Activated CD8-positive, alpha-beta T cell treated with anti-CD3 and anti-CD28 coated beads for 36 hours (primary cell): ENCODE data around the gene PARD3. TPM values are rescaled to one million over a fixed set of nuclear protein-coding genes. Genes with fewer than 3 reads are reported as not detected.

Experiments
- ATAC-seq: fragments of 200-7000 bp; cut with Tn5 transposase; one replicate; pipeline ENCODE4 v1.10.0; 2021; ENCODE audit warnings: mild to moderate bottlenecking, moderate library complexity
- CTCF ChIA-PET: fragments of 350-600 bp; sonication (Branson Sonifier 250); formaldehyde crosslinking; loops from one replicate; lab custom pipeline; 2021; ENCODE audit warnings: antibody characterized with exemption; lab: Charles Lee
- POLR2A ChIA-PET: fragments of 350-600 bp; sonication (Branson Sonifier 250); formaldehyde crosslinking; loops from one replicate; lab custom pipeline; 2021; ENCODE audit warnings: antibody characterized with exemption; lab: Charles Lee
- DNase-seq: peaks from one replicate; pipeline ENCODE4 v3.0.0-alpha.2; 2020
- H3K27ac Mint-ChIP-seq: one replicate; pipeline ENCODE4 v1.8.0; 2021; ENCODE audit warnings: mild to moderate bottlenecking, mixed read lengths
- H3K27me3 Mint-ChIP-seq: one replicate; pipeline ENCODE4 v1.8.0; 2021; ENCODE audit warnings: mixed read lengths
- H3K36me3 Mint-ChIP-seq: one replicate; pipeline ENCODE4 v1.8.0; 2021; ENCODE audit warnings: low read depth, mixed read lengths
- H3K4me1 Mint-ChIP-seq: one replicate; pipeline ENCODE4 v1.8.0; 2021; ENCODE audit warnings: low read depth, mixed read lengths
- H3K4me3 Mint-ChIP-seq: one replicate; pipeline ENCODE4 v1.8.0; 2021; ENCODE audit warnings: mild to moderate bottlenecking, moderate library complexity, mixed read lengths
- H3K9me3 Mint-ChIP-seq: one replicate; pipeline ENCODE4 v1.8.0; 2021; ENCODE audit warnings: mixed read lengths
- intact Hi-C: fragments of 100-400 bp; cut with micrococcal nuclease; formaldehyde crosslinking; loops from one replicate; pipeline ENCODE4 v1.10.0; 2022
- total RNA-seq, 2 experiments: library from RNA; stranded (reverse); gene quantifications; one replicate each; pipeline ENCODE4 v1.2.3, GENCODE V29; 2021
- TF ChIP-seq, protein P1 (sequence below): fragments of 200-600 bp; IDR thresholded peaks from one replicate; pipeline ENCODE4 v1.8.0; 2022; ENCODE audit warnings: antibody characterized with exemption, mild to moderate bottlenecking

Gene PARD3
- total RNA-seq, 2 experiments from 2014 or later: 1.6 to 2.0 TPM

DNA sequence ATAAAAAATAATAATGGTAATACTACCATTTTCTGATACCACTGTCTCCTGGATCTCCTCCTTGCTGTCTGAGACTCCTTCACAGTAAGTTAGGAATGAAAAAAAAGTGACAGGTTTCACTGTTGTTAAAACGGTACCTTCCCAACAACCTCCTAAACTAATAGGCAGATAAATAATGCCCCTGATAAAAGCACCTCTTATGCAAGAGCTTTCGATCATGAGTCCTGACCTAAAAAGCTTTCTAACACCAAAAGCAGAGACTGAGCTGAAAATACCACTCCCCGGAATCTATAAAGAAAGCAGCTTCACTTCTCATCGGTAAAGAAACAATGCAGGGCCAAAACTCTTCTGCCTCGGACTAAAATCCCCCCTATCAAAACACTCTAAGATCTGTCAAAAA, 14.5 kb downstream of the PARD3 start:
- ATAC-seq: no peak
- no peak overlapping the region for H3K4me3 Mint-ChIP-seq
- POLR2A ChIA-PET: interaction anchor here (0.6 kb wide), 1 partner anchor 1501 kb away, joined by 3 read pairs; no protein-coding TSS in a partner anchor
- no peaks in the 10 kb centered on the region for H3K27me3 Mint-ChIP-seq
- CTCF ChIA-PET: no interaction called here
- TF ChIP-seq, protein P1, sequence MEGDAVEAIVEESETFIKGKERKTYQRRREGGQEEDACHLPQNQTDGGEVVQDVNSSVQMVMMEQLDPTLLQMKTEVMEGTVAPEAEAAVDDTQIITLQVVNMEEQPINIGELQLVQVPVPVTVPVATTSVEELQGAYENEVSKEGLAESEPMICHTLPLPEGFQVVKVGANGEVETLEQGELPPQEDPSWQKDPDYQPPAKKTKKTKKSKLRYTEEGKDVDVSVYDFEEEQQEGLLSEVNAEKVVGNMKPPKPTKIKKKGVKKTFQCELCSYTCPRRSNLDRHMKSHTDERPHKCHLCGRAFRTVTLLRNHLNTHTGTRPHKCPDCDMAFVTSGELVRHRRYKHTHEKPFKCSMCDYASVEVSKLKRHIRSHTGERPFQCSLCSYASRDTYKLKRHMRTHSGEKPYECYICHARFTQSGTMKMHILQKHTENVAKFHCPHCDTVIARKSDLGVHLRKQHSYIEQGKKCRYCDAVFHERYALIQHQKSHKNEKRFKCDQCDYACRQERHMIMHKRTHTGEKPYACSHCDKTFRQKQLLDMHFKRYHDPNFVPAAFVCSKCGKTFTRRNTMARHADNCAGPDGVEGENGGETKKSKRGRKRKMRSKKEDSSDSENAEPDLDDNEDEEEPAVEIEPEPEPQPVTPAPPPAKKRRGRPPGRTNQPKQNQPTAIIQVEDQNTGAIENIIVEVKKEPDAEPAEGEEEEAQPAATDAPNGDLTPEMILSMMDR: no peak
- no peaks in the 10 kb centered on the region for H3K4me1 Mint-ChIP-seq
- H3K27ac Mint-ChIP-seq: no peak overlapping the region
- DNase-seq: no peak
- H3K36me3 Mint-ChIP-seq: no peaks in the 10 kb centered on the region
- intact Hi-C loops: no loop called here
- H3K9me3 Mint-ChIP-seq: no peaks in the 10 kb centered on the region

DNA sequence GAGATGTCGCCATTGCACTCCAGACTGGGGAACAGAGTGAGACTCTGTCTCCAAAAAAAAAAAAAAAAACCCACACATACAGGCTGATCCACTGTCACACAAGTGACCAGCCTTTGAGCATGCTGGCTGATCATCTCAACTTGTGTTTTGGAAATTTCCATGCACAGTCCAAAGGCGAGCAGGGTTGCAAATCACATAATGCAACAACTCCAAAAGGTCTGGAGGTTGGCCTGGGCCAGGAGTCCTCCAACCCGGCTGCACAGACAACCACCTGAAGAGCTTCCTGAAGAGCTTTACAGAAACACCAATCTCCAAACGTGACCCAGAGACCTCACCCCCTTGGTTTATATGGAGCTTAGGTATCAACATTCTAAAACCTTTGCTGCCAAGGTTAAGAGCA, 16.4 kb downstream of the PARD3 start:
- ChIA-PET POLR2A (no interaction called here), CTCF (interaction anchor here (1.3 kb wide), 1 partner anchor 160 kb away, joined by 4 read pairs; no protein-coding TSS in a partner anchor)
- Mint-ChIP-seq H3K4me1 (no peaks in the 10 kb centered on the region), H3K27me3 (no peaks in the 10 kb centered on the region), H3K27ac (no peak overlapping the region), H3K9me3 (no peaks in the 10 kb centered on the region), H3K36me3 (no peaks in the 10 kb centered on the region), H3K4me3 (no peak overlapping the region)
- intact Hi-C loops: no loop called here
- no peak for DNase-seq
- TF ChIP-seq, protein P1: no peak
- ATAC-seq: no peak

DNA sequence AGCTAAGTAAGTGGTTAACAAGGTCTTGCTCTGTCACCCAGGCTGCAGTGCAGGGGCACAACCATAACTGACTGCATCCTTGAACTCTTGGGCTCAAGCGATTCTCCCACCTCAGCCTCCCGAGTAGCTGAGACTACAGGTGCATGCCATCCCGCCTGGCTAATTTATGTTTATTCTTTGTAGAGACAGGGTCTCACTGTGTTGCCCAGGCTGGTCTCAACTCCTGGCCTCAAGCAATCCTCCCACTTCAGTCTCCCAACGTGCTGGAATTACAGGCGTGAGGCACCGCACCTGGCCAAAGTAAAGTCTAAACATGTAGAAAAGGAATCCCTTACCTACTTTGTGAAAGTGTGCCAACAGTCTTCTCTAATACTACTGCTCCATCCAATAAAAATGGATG, 17.9 kb downstream of the PARD3 start:
- no peaks in the 10 kb centered on the region for H3K9me3 Mint-ChIP-seq
- no peak overlapping the region for H3K4me3 Mint-ChIP-seq
- H3K27ac Mint-ChIP-seq: no peak overlapping the region
- DNase-seq: no peak
- H3K4me1 Mint-ChIP-seq: no peaks in the 10 kb centered on the region
- H3K36me3 Mint-ChIP-seq: no peaks in the 10 kb centered on the region
- intact Hi-C loops: no loop called here
- ChIA-PET CTCF (no interaction called here), POLR2A (no interaction called here)
- TF ChIP-seq, protein P1: no peak
- ATAC-seq: no peak
- no peaks in the 10 kb centered on the region for H3K27me3 Mint-ChIP-seq

DNA sequence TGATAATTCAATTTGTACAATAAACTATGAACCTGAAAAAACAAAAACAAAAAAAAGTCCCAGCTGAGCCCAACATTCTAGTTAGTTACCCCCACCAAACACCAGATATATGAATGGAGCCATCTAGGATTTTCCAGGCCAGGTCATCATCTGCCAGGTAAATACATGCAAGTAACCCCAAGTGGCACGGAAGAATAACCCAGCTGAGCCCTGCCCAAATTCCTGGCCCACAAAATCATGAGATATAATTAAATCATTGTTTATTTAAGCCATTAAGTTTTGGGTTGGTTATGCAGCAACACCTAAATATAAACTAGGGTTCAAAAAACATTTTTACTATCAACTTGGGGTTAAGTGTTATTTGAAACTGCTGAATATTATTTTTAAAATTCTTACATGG, 19.0 kb downstream of the PARD3 start:
- ATAC-seq (no peak), DNase-seq (no peak)
- H3K27me3 Mint-ChIP-seq: no peaks in the 10 kb centered on the region
- CTCF ChIA-PET: no interaction called here
- POLR2A ChIA-PET: no interaction called here
- no peaks in the 10 kb centered on the region for H3K9me3 Mint-ChIP-seq
- no peak overlapping the region for H3K27ac Mint-ChIP-seq
- no peak overlapping the region for H3K4me3 Mint-ChIP-seq
- no peaks in the 10 kb centered on the region for H3K36me3 Mint-ChIP-seq
- TF ChIP-seq, protein P1: no peak
- intact Hi-C loops: no loop called here
- no peaks in the 10 kb centered on the region for H3K4me1 Mint-ChIP-seq

DNA sequence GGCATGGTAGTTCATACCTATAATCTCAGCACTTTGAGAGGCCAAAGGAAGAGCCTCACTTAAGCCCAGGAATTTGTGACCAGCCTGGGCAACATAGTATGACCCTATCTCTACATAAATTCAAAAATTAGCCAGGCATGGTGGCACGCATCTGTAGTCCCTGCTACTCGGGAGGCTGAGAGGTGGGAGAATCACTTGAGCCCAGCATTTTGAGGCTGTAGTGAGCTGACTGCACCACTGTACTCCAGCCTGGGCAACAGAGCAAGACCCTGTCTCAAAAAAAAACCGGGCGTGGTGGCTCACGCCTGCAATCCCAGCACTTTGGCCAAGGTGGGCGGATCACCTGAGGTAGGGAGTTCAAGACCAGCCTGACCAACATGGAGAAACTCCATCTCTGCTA, 19.8 kb downstream of the PARD3 start:
- CTCF ChIA-PET: no interaction called here
- intact Hi-C loops: no loop called here
- Mint-ChIP-seq H3K4me1 (no peaks in the 10 kb centered on the region), H3K36me3 (no peaks in the 10 kb centered on the region), H3K27ac (no peak overlapping the region), H3K9me3 (no peaks in the 10 kb centered on the region), H3K4me3 (no peak overlapping the region), H3K27me3 (peaks cover 2% of the 10 kb centered on the region)
- POLR2A ChIA-PET: no interaction called here
- TF ChIP-seq, protein P1: no peak
- DNase-seq: no peak
- no peak for ATAC-seq
